NB4 (cell line): ENCODE results near the gene EIF5B.

ENCODE experiments used
- DNase-seq: peaks from one replicate; pipeline ENCODE4 v3.0.0; 2010; ENCODE audit warnings: low read depth
- H3K4me3 ChIP-seq: one replicate; pipeline ENCODE4 v1.5.1; 2011; ENCODE audit warnings: mild to moderate bottlenecking, low read depth, low read length, moderate library complexity
- CTCF ChIP-seq: IDR thresholded peaks from one replicate; pipeline ENCODE4 v1.5.1; 2012; ENCODE audit warnings: low read depth, low read length
- MAX ChIP-seq: IDR thresholded peaks from 2 replicates; pipeline ENCODE4 v1.6.1; 2011; ENCODE audit warnings: low read depth, low read length
- MYC ChIP-seq: IDR thresholded peaks from 2 replicates; pipeline ENCODE4 v1.6.1; 2011; ENCODE audit warnings: low read depth, low read length
- POLR2A ChIP-seq: IDR thresholded peaks from 2 replicates; pipeline ENCODE4 v1.6.1; 2011; ENCODE audit warnings: mild to moderate bottlenecking; ENCODE audit not compliant: insufficient read length; ENCODE audit errors: extremely low read depth

EIF5B gene

GRCh38 chr2:99395589-99396130, 58.5 kb downstream of the EIF5B start:
- H3K4me3 ChIP-seq, result no peak overlapping the region
- TF ChIP-seq POLR2A (no peak), MAX (no peak), MYC (no peak), CTCF (no peak)
- no peak for DNase-seq

- TF ChIP-seq POLR2A (no peak), MAX (no peak), MYC (no peak), CTCF (no peak)
- no peak for DNase-seq
Measured at GRCh38 chr2:99397266-99397920, 60.2 kb downstream of the EIF5B start.

GRCh38 chr2:99398303-99398702, 61.1 kb downstream of the EIF5B start:
- DNase-seq, result no peak
- H3K4me3 ChIP-seq, result no peak overlapping the region
- TF ChIP-seq MYC (no peak), POLR2A (no peak)

More at GRCh38 chr2:99397266-99397920, 60.2 kb downstream of the EIF5B start:
- no peak overlapping the region for H3K4me3 ChIP-seq

GRCh38 chr2:99399063-99399462, 61.9 kb downstream of the EIF5B start:
- TF ChIP-seq MYC (no peak), CTCF (no peak), MAX (no peak), POLR2A (no peak)
- DNase-seq, result no peak
- H3K4me3 ChIP-seq, result no peak overlapping the region

- TF ChIP-seq POLR2A (no peak), MAX (no peak)
- DNase-seq, result no peak
- no peak overlapping the region for H3K4me3 ChIP-seq
Measured at GRCh38 chr2:99399795-99400194, 62.6 kb downstream of the EIF5B start.

- no peak for DNase-seq
- no peak for TF ChIP-seq POLR2A
- TF ChIP-seq MYC, result no peak
- no peak for TF ChIP-seq CTCF
- no peak for TF ChIP-seq MAX
- H3K4me3 ChIP-seq, result no peak overlapping the region
Measured at GRCh38 chr2:99401841-99402240, 64.7 kb downstream of the EIF5B start.

GRCh38 chr2:99403084-99403483, 65.9 kb downstream of the EIF5B start:
- H3K4me3 ChIP-seq, result no peak overlapping the region
- no peak for TF ChIP-seq MYC
- no peak for DNase-seq
